Caco-2 (cell line): ENCODE data around the gene OSR1. TPM values are rescaled to one million over a fixed set of nuclear protein-coding genes. Genes with fewer than 3 reads are reported as not detected.

Source experiments
- BruUV-seq: library from RNA; stranded (reverse); fragments of 400-500 nt; replicated peaks from 2 replicates; lab custom pipeline; 2021; lab: Mats Ljungman, UMichigan
- CTCF ChIA-PET: fragments of 300-600 bp; sonication (Branson Sonifier 250); formaldehyde crosslinking; loops from one replicate; lab custom pipeline; 2022; ENCODE audit warnings: antibody characterized with exemption; lab: Charles Lee
- POLR2A ChIA-PET: fragments of 300-600 bp; sonication (Branson Sonifier 250); formaldehyde crosslinking; loops from one replicate; lab custom pipeline; 2022; ENCODE audit warnings: antibody characterized with exemption; lab: Charles Lee
- DNase-seq, 2 experiments: peaks; one replicate each; pipeline versions ENCODE4 v3.0.0 to v3.0.0-alpha.2; 2020 to 2022
- H3K27me3 ChIP-seq: replicated peaks from 2 replicates; pipeline ENCODE4 v1.6.0; 2011; ENCODE audit warnings: low read length; ENCODE audit not compliant: control insufficient read depth, insufficient read depth
- H3K36me3 ChIP-seq: 2 replicates; pipeline ENCODE4 v1.5.1; 2011; ENCODE audit warnings: low read length; ENCODE audit not compliant: control insufficient read depth, insufficient read depth
- H3K4me1 ChIP-seq: fragments of 250-450 bp; sonication (Bioruptor Pico); 2 replicates; pipeline ENCODE4 v1.5.1; 2020; ENCODE audit warnings: mild to moderate bottlenecking
- H3K4me3 ChIP-seq: 2 replicates; pipeline ENCODE4 v1.5.1; 2011; ENCODE audit warnings: low read depth, mild to moderate bottlenecking, control low read depth, low read length
- H3K9me3 ChIP-seq: fragments of 250-450 bp; sonication (Bioruptor Pico); 2 replicates; pipeline ENCODE4 v1.5.1; 2020; ENCODE audit warnings: mild to moderate bottlenecking, moderate library complexity
- H3K27ac Mint-ChIP-seq: one replicate; pipeline ENCODE4 v1.8.0; 2022; ENCODE audit warnings: mixed read lengths; ENCODE audit not compliant: unreplicated experiment
- H3K27me3 Mint-ChIP-seq: one replicate; pipeline ENCODE4 v1.8.0; 2022; ENCODE audit warnings: mixed read lengths; ENCODE audit not compliant: insufficient read depth, unreplicated experiment
- H3K36me3 Mint-ChIP-seq: one replicate; pipeline ENCODE4 v1.8.0; 2022; ENCODE audit warnings: mild to moderate bottlenecking, mixed read lengths; ENCODE audit not compliant: insufficient read depth, unreplicated experiment
- H3K4me1 Mint-ChIP-seq: one replicate; pipeline ENCODE4 v1.8.0; 2022; ENCODE audit warnings: low read depth, mixed read lengths; ENCODE audit not compliant: unreplicated experiment
- H3K4me3 Mint-ChIP-seq: one replicate; pipeline ENCODE4 v1.8.0; 2022; ENCODE audit warnings: mild to moderate bottlenecking, moderate library complexity, mixed read lengths; ENCODE audit not compliant: unreplicated experiment
- H3K9me3 Mint-ChIP-seq: one replicate; pipeline ENCODE4 v1.8.0; 2022; ENCODE audit warnings: mixed read lengths; ENCODE audit not compliant: unreplicated experiment
- intact Hi-C: fragments of 100-400 bp; cut with micrococcal nuclease; formaldehyde crosslinking; loops from one replicate; pipeline ENCODE4 v1.10.0; 2022; ENCODE audit not compliant: unreplicated experiment
- total RNA-seq: library from RNA; stranded (reverse); gene quantifications from 2 replicates; pipeline ENCODE4 v1.2.3, GENCODE V29; 2022
- TF ChIP-seq, protein P1 (sequence below), 2 experiments: fragments of 200-600 bp in 1 of 2; IDR thresholded peaks; 1 replicate in 1 of 2; 2 replicates in 1 of 2; pipeline versions ENCODE4 v1.5.1 to v1.8.0; 2011 to 2022; ENCODE audit warnings: antibody characterized with exemption in 1 of 2, control low read depth in 1 of 2, inconsistent platforms in 1 of 2, low read depth in 1 of 2, low read length in 1 of 2, mild to moderate bottlenecking in 1 of 2, moderate library complexity in 1 of 2; ENCODE audit not compliant: insufficient read depth in 1 of 2, severe bottlenecking in 1 of 2, unreplicated experiment in 1 of 2

Gene OSR1
- total RNA-seq, 1 experiment from 2014 or later = 3.2 TPM

DNA sequence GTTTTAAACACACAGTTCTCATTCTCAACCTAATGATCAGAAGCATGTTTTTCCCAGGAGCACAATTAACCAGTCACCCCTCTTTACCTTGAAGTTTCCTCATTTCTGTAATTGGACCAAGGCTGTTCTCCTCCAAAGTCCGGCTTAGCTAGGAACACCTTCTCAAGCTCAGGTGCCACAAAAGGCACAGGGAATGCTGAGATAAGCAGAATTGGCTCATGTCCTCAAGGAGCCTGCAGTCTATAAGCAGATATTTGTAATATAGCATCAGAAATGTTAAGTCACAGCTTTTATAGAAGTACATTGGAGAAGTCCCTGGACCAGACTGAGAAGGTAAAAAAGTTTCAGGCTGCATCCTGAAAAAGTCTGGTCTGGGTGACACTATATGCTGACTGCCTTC, 20.7 kb downstream of the OSR1 start:
- Mint-ChIP-seq H3K27ac (no peak overlapping the region), H3K27me3 (no peaks in the 10 kb centered on the region), H3K4me3 (no peak overlapping the region), H3K4me1 (no peaks in the 10 kb centered on the region), H3K9me3 (no peaks in the 10 kb centered on the region), H3K36me3 (no peaks in the 10 kb centered on the region)
- no peaks in the 10 kb centered on the region for H3K4me1 ChIP-seq
- no peak for DNase-seq
- ChIA-PET POLR2A (interaction anchor here (1.3 kb wide), 1 partner anchor 10 kb away, joined by 3 read pairs; no protein-coding TSS in a partner anchor), CTCF (no interaction called here)
- TF ChIP-seq, protein P1, sequence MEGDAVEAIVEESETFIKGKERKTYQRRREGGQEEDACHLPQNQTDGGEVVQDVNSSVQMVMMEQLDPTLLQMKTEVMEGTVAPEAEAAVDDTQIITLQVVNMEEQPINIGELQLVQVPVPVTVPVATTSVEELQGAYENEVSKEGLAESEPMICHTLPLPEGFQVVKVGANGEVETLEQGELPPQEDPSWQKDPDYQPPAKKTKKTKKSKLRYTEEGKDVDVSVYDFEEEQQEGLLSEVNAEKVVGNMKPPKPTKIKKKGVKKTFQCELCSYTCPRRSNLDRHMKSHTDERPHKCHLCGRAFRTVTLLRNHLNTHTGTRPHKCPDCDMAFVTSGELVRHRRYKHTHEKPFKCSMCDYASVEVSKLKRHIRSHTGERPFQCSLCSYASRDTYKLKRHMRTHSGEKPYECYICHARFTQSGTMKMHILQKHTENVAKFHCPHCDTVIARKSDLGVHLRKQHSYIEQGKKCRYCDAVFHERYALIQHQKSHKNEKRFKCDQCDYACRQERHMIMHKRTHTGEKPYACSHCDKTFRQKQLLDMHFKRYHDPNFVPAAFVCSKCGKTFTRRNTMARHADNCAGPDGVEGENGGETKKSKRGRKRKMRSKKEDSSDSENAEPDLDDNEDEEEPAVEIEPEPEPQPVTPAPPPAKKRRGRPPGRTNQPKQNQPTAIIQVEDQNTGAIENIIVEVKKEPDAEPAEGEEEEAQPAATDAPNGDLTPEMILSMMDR (IDR thresholded peaks at IDR 0.05; ENCODE audit: insufficient read depth in 1 of 2, low read depth in 1 of 2, low read length in 1 of 2, severe bottlenecking in 1 of 2, unreplicated experiment in 1 of 2) = no peak
- BruUV-seq = no TSS peak
- H3K9me3 ChIP-seq = no peaks in the 10 kb centered on the region
- intact Hi-C loops = no loop called here
- H3K4me3 ChIP-seq = no peak overlapping the region
- no peaks in the 10 kb centered on the region for H3K27me3 ChIP-seq
- H3K36me3 ChIP-seq = no peaks in the 10 kb centered on the region; the same call in 1 of the 2 replicates

DNA sequence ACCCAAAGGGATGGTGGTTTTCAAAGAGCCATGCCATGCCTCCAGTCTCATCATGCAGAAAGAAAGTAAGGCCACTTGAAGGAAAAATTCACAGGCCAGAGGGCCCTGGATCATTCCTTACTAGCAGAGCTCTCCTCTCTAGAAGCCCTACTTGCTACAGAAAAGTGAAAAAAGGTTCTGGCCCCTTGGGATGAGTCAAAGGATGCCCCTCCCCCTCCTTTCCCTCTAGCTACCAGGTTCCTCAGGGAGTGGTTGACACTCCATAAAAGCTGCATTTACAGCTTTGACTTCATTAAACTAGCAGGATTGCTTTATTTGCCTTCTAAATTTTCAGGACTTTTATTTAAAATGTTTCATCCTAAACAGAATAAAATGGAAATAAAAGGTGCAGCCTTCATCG, 21.2 kb downstream of the OSR1 start:
- TF ChIP-seq, protein P1 (IDR thresholded peaks at IDR 0.05; ENCODE audit: insufficient read depth in 1 of 2, low read depth in 1 of 2, low read length in 1 of 2, severe bottlenecking in 1 of 2, unreplicated experiment in 1 of 2) = no peak
- no peak overlapping the region for H3K4me3 Mint-ChIP-seq
- H3K36me3 Mint-ChIP-seq = no peaks in the 10 kb centered on the region
- BruUV-seq = no TSS peak
- intact Hi-C loops = no loop called here
- H3K4me1 Mint-ChIP-seq = no peaks in the 10 kb centered on the region
- ChIA-PET POLR2A (interaction anchor here (1.3 kb wide), 1 partner anchor 10 kb away, joined by 3 read pairs; no protein-coding TSS in a partner anchor), CTCF (no interaction called here)
- Histone ChIP-seq H3K27me3 (no peaks in the 10 kb centered on the region), H3K9me3 (no peaks in the 10 kb centered on the region), H3K36me3 (no peaks in the 10 kb centered on the region; the same call in 1 of the 2 replicates), H3K4me1 (no peaks in the 10 kb centered on the region), H3K4me3 (no peak overlapping the region)
- no peak for DNase-seq
- H3K27ac Mint-ChIP-seq = no peak overlapping the region
- no peaks in the 10 kb centered on the region for H3K9me3 Mint-ChIP-seq
- no peaks in the 10 kb centered on the region for H3K27me3 Mint-ChIP-seq

DNA sequence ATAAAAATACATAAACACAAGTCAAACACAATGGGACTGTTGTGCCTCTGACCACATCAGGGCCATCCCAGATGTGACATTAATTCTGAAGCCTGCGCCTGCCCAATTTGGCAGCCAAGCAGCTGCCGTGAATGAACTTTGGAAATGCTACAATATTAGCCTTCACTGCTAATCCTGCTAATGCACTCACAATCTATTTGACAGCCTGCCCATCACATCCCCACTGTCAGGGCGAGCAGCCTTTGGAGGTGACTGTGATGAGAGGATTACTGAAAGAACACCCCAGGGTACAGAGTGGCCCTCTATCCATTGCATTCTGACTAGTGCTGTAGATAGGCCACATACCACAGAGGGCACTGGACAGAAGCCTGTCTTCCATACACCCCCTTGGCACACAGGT, 21.6 kb downstream of the OSR1 start:
- DNase-seq = no peak
- Histone ChIP-seq H3K9me3 (no peaks in the 10 kb centered on the region), H3K4me3 (no peak overlapping the region), H3K27me3 (no peaks in the 10 kb centered on the region), H3K36me3 (no peaks in the 10 kb centered on the region; the same call in 1 of the 2 replicates), H3K4me1 (no peaks in the 10 kb centered on the region)
- Mint-ChIP-seq H3K27me3 (no peaks in the 10 kb centered on the region), H3K36me3 (no peaks in the 10 kb centered on the region), H3K9me3 (no peaks in the 10 kb centered on the region), H3K4me1 (no peaks in the 10 kb centered on the region), H3K4me3 (no peak overlapping the region), H3K27ac (no peak overlapping the region)
- TF ChIP-seq, protein P1 (IDR thresholded peaks at IDR 0.05; ENCODE audit: insufficient read depth in 1 of 2, low read depth in 1 of 2, low read length in 1 of 2, severe bottlenecking in 1 of 2, unreplicated experiment in 1 of 2) = no peak
- ChIA-PET POLR2A (no interaction called here), CTCF (no interaction called here)
- intact Hi-C loops = no loop called here
- no TSS peak for BruUV-seq
